Liver (tissue), 9 donors: Measurements from ENCODE around the gene ENTPD8. TPM values are rescaled to one million over a fixed set of nuclear protein-coding genes. Genes with fewer than 3 reads are reported as not detected.

ENCODE experiments used
- DNase-seq: peaks from one replicate; pipeline ENCODE4 v3.0.0-alpha.2; 2017; ENCODE audit warnings: low spot score
- H3K27ac ChIP-seq, 2 donors: one replicate each; pipeline ENCODE4 v1.7.0; 2013; ENCODE audit warnings: inconsistent platforms in 2 of 2, low read length in 2 of 2, control low read depth in 1 of 2, low read depth in 1 of 2, mild to moderate bottlenecking in 1 of 2
- H3K27me3 ChIP-seq, 4 donors: one replicate each; pipeline versions ENCODE4 v1.6.1 to v1.7.0; 2013; ENCODE audit warnings: low read length in 3 of 4, inconsistent platforms in 1 of 4, mild to moderate bottlenecking in 1 of 4, moderate library complexity in 1 of 4; ENCODE audit not compliant: control insufficient read depth in 4 of 4, insufficient read depth in 4 of 4
- H3K36me3 ChIP-seq, 4 donors: one replicate each; pipeline versions ENCODE4 v1.6.1 to v1.7.0; 2013; ENCODE audit warnings: low read length in 3 of 4, mild to moderate bottlenecking in 3 of 4, low read depth in 1 of 4, moderate library complexity in 1 of 4; ENCODE audit not compliant: control insufficient read depth in 4 of 4, insufficient read depth in 3 of 4
- H3K4me1 ChIP-seq, 4 donors: one replicate each; pipeline versions ENCODE4 v1.6.1 to v1.7.0; 2013; ENCODE audit warnings: low read length in 3 of 4, mild to moderate bottlenecking in 3 of 4, moderate library complexity in 1 of 4; ENCODE audit not compliant: control insufficient read depth in 4 of 4, insufficient read depth in 4 of 4
- H3K4me3 ChIP-seq, 3 donors: one replicate each; pipeline versions ENCODE4 v1.6.1 to v1.7.0; 2013; ENCODE audit warnings: low read length in 3 of 3, control low read depth in 1 of 3, low read depth in 1 of 3, mild to moderate bottlenecking in 1 of 3
- H3K9ac ChIP-seq, 2 donors: one replicate each; pipeline ENCODE4 v1.7.0; 2013; ENCODE audit warnings: low read length in 2 of 2, mild to moderate bottlenecking in 2 of 2, moderate library complexity in 2 of 2, control low read depth in 1 of 2, low read depth in 1 of 2
- H3K9me3 ChIP-seq, 4 donors: one replicate each; pipeline versions ENCODE4 v1.6.1 to v1.7.0; 2013; ENCODE audit warnings: low read length in 3 of 4; ENCODE audit not compliant: control insufficient read depth in 4 of 4
- EGR1 ChIP-seq, 2 donors: IDR thresholded peaks; 2 replicates each; pipeline ENCODE4 v1.6.1; 2016 to 2018; ENCODE audit warnings: antibody characterized with exemption in 2 of 2, low read depth in 2 of 2
- FOXA1 ChIP-seq: IDR thresholded peaks from 2 replicates; pipeline ENCODE4 v1.6.1; 2016; ENCODE audit warnings: antibody characterized with exemption
- FOXA2 ChIP-seq: IDR thresholded peaks from 2 replicates; pipeline ENCODE4 v1.6.1; 2016; ENCODE audit warnings: antibody characterized with exemption
- GABPA ChIP-seq, 2 donors: IDR thresholded peaks in 1 of 2; conservative IDR thresholded peaks in 1 of 2; 2 replicates each; pipeline ENCODE4 v1.6.1; 2016; ENCODE audit warnings: antibody characterized with exemption in 2 of 2, mild to moderate bottlenecking in 1 of 2, moderate library complexity in 1 of 2
- HNF4A ChIP-seq, 2 donors: conservative IDR thresholded peaks; 2 replicates each; pipeline ENCODE4 v1.6.1; 2016; ENCODE audit warnings: antibody characterized with exemption in 2 of 2, mild to moderate bottlenecking in 2 of 2
- HNF4G ChIP-seq: IDR thresholded peaks from 2 replicates; pipeline ENCODE4 v1.6.1; 2016; ENCODE audit warnings: antibody characterized with exemption
- JUND ChIP-seq, 2 donors: IDR thresholded peaks; 2 replicates each; pipeline ENCODE4 v1.6.1; 2016; ENCODE audit warnings: antibody characterized with exemption in 2 of 2
- NR2F2 ChIP-seq: IDR thresholded peaks from 2 replicates; pipeline ENCODE4 v1.6.1; 2016; ENCODE audit warnings: antibody characterized with exemption
- RAD21 ChIP-seq, 2 donors: IDR thresholded peaks; 2 replicates each; pipeline ENCODE4 v1.6.1; 2016; ENCODE audit warnings: antibody characterized with exemption in 2 of 2, mild to moderate bottlenecking in 2 of 2
- RXRA ChIP-seq, 2 donors: IDR thresholded peaks; 2 replicates each; pipeline ENCODE4 v1.6.1; 2017 to 2018; ENCODE audit warnings: antibody characterized with exemption in 2 of 2, mild to moderate bottlenecking in 1 of 2
- SP1 ChIP-seq: IDR thresholded peaks from 2 replicates; pipeline ENCODE4 v1.6.1; 2018; ENCODE audit warnings: antibody characterized with exemption, mild to moderate bottlenecking
- TAF1 ChIP-seq: conservative IDR thresholded peaks from 2 replicates; pipeline ENCODE4 v1.6.1; 2016; ENCODE audit warnings: antibody characterized with exemption, mild to moderate bottlenecking
- YY1 ChIP-seq: IDR thresholded peaks from 2 replicates; pipeline ENCODE4 v1.6.1; 2016; ENCODE audit warnings: antibody characterized with exemption, mild to moderate bottlenecking
- WGBS: extraction: QIAGEN DNeasy Blood & Tissue Kit; methylation state at CpG from one replicate; pipeline ENCODE4 v1.1.7; 2013; 5-methylcytosine and 5-hydroxymethylcytosine counted together
- polyA plus RNA-seq, 2 donors: library from polyadenylated mRNA; stranded (reverse) in 1 of 2; unstranded in 1 of 2; fragments of 200-250 nt in 1 of 2; fragments of >200 nt in 1 of 2; fragmentation: Nextera tagmentation in 1 of 2; extraction: Ambion mirVana in 1 of 2; gene quantifications; one replicate each; pipeline versions ENCODE4 v1.2.1 to v1.2.3, GENCODE V29; 2013 to 2015
- total RNA-seq, 2 donors: library from RNA; depleted of rRNA; stranded (reverse); fragments of >200 nt; gene quantifications; one replicate each; pipeline ENCODE4 v1.2.3, GENCODE V29; 2014
- TF ChIP-seq, protein P1 (sequence below): IDR thresholded peaks from 2 replicates; pipeline ENCODE4 v1.6.1; 2016; ENCODE audit warnings: antibody characterized with exemption
- TF ChIP-seq, protein P2 (sequence below): IDR thresholded peaks from 2 replicates; pipeline ENCODE4 v1.6.1; 2016; ENCODE audit warnings: antibody characterized with exemption
- TF ChIP-seq, protein P3 (sequence below): IDR thresholded peaks from 2 replicates; pipeline ENCODE4 v1.6.1; 2016; ENCODE audit warnings: antibody characterized with exemption
- TF ChIP-seq, protein P4 (sequence below): fragments of 150-350 bp; IDR thresholded peaks from 2 replicates; pipeline ENCODE4 v1.5.1; 2017; ENCODE audit warnings: improper control_type of control experiment, low read depth, low read length; ENCODE audit not compliant: missing input control
- TF ChIP-seq, protein P5 (sequence below): IDR thresholded peaks from 2 replicates; pipeline ENCODE4 v1.6.1; 2016; ENCODE audit warnings: antibody characterized with exemption, mild to moderate bottlenecking
- donor health status: healthy.
- donor health status: healthy.
- donor health status: healthy.
- donor health status: healthy.
- donor health status: healthy.

The ENTPD8 gene
- total and polyA plus RNA-seq, 4 donors, result 1.6 to 6.2 (median 4.9) TPM

DNA sequence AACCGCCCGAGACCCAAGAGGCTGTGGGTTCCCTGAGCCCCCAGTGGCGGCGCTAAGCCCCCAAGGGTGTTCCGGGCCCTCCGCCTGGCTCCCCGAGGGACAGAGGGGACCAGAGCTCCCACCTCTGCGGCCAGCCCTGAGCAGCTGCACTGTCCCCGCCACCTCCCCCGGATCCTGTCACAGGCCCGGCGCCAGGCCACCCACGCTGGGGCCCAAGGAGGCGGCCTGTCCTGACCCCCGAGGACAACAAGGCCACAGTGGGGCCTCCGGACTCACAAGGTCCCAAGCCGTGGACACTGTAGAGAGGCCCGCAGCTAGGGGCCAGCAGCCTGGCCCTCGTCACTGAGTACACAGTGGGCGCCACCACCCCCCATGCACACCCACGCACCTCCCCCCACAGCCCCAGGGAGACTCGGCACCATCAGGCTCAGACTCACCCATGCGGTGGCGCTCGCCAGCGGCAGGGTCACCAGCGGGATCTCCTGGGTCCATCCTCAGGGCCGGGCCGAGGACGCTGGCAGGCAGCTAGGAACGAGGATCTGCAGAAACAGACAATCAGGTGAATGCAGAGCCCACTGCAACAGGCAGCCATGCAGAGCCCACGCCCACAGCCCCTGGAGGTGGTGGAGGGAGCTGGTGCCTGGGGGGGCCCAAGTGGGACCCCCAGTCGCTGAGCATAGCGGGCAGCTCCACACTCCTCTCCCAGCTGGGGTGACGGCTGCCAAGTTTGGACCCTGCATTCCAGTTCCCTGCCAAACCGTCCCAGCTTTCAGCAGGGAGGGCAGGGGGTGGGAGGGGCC is 46.1 kb downstream of the ENTPD8 start:
- no peaks in the 10 kb centered on the region for H3K27me3 ChIP-seq
- WGBS, result 94% methylated on average over 36 of the region's 36 CpGs
- no peak overlapping the region for H3K9ac ChIP-seq
- H3K36me3 ChIP-seq, result peaks cover 0 to 5% (median 1%) of the 10 kb centered on the region in 4 donors
- H3K4me1 ChIP-seq, result peaks cover 0 to 6% (median 3%) of the 10 kb centered on the region in 4 donors
- no peak for DNase-seq
- H3K27ac ChIP-seq, result no peak overlapping the region
- H3K4me3 ChIP-seq, result no peak overlapping the region
- TF ChIP-seq EGR1 (IDR thresholded peaks at IDR 0.05; ENCODE audit: low read depth in 2 of 2), result no peak
- no peaks in the 10 kb centered on the region for H3K9me3 ChIP-seq

DNA sequence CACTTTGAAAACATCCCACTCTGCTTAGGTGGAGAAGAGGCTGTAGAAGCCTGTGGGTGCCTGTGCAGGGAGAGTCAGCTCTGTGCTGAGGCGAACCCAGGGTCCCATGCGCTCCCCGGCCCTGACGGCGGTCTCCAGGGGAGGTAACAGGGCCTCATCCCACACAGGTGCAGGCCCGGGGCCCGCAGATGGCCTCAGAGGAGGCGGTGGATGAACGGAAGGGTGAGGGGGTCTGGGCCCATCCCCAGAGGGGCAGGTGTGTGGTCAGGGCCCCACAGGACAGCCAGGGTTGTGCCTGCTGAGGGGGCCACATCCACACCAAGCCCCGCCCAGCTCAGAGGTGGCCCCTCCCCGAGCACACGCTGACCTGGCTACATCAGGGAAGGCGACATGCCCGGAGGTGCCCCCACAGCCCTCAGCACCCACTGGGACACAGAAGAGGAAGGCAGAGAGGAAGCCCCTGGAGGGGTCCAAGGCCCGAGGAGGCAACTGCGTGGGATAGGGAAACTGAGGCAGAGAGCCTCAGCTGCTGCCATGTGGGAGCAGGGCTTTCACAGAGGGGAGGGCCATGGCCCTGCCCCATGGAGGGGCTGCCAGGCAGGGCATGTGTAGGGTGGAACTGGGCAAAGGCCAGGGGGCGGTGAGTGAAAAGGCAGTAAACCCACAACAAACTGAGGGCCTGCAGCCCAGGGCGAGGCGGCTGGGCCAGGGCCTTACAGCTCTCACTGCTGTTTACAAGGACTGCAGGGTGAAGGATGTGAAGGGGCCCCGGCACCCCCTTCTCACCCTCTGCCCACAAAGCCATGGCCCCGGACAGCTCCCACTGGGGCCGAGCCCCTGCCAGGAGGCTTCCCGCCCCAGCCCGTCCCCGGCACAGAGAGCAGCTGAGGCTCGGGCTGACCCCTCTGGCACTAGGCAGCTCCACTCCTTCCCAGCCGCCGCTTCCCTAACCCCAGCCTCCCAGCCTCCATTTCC is 47.7 kb downstream of the ENTPD8 start:
- Histone ChIP-seq H3K4me3 (no peak overlapping the region), H3K27me3 (no peaks in the 10 kb centered on the region), H3K9me3 (no peaks in the 10 kb centered on the region), H3K27ac (no peak overlapping the region), H3K4me1 (no peaks in the 10 kb centered on the region), H3K9ac (no peak overlapping the region), H3K36me3 (peaks cover 0 to 5% (median 1%) of the 10 kb centered on the region in 4 donors)
- TF ChIP-seq JUND (IDR thresholded peaks at IDR 0.05) (no peak), GABPA (IDR thresholded peaks at IDR 0.05 in 1 of 2, conservative IDR thresholded peaks at IDR 0.05 in 1 of 2) (no peak), SP1 (no peak), TAF1 (no peak), HNF4G (no peak), FOXA2 (no peak), HNF4A (conservative IDR thresholded peaks at IDR 0.05) (no peak), EGR1 (IDR thresholded peaks at IDR 0.05; ENCODE audit: low read depth in 2 of 2) (no peak), NR2F2 (no peak), YY1 (no peak), RAD21 (IDR thresholded peaks at IDR 0.05) (no peak), FOXA1 (no peak), RXRA (IDR thresholded peaks at IDR 0.05) (no peak)
- TF ChIP-seq, protein P1, sequence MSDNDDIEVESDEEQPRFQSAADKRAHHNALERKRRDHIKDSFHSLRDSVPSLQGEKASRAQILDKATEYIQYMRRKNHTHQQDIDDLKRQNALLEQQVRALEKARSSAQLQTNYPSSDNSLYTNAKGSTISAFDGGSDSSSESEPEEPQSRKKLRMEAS, result no peak
- TF ChIP-seq, protein P2, sequence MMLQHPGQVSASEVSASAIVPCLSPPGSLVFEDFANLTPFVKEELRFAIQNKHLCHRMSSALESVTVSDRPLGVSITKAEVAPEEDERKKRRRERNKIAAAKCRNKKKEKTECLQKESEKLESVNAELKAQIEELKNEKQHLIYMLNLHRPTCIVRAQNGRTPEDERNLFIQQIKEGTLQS, result no peak
- TF ChIP-seq, protein P3, sequence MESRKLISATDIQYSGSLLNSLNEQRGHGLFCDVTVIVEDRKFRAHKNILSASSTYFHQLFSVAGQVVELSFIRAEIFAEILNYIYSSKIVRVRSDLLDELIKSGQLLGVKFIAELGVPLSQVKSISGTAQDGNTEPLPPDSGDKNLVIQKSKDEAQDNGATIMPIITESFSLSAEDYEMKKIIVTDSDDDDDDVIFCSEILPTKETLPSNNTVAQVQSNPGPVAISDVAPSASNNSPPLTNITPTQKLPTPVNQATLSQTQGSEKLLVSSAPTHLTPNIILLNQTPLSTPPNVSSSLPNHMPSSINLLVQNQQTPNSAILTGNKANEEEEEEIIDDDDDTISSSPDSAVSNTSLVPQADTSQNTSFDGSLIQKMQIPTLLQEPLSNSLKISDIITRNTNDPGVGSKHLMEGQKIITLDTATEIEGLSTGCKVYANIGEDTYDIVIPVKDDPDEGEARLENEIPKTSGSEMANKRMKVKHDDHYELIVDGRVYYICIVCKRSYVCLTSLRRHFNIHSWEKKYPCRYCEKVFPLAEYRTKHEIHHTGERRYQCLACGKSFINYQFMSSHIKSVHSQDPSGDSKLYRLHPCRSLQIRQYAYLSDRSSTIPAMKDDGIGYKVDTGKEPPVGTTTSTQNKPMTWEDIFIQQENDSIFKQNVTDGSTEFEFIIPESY, result no peak
- TF ChIP-seq, protein P4, sequence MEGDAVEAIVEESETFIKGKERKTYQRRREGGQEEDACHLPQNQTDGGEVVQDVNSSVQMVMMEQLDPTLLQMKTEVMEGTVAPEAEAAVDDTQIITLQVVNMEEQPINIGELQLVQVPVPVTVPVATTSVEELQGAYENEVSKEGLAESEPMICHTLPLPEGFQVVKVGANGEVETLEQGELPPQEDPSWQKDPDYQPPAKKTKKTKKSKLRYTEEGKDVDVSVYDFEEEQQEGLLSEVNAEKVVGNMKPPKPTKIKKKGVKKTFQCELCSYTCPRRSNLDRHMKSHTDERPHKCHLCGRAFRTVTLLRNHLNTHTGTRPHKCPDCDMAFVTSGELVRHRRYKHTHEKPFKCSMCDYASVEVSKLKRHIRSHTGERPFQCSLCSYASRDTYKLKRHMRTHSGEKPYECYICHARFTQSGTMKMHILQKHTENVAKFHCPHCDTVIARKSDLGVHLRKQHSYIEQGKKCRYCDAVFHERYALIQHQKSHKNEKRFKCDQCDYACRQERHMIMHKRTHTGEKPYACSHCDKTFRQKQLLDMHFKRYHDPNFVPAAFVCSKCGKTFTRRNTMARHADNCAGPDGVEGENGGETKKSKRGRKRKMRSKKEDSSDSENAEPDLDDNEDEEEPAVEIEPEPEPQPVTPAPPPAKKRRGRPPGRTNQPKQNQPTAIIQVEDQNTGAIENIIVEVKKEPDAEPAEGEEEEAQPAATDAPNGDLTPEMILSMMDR, result no peak
- TF ChIP-seq, protein P5, sequence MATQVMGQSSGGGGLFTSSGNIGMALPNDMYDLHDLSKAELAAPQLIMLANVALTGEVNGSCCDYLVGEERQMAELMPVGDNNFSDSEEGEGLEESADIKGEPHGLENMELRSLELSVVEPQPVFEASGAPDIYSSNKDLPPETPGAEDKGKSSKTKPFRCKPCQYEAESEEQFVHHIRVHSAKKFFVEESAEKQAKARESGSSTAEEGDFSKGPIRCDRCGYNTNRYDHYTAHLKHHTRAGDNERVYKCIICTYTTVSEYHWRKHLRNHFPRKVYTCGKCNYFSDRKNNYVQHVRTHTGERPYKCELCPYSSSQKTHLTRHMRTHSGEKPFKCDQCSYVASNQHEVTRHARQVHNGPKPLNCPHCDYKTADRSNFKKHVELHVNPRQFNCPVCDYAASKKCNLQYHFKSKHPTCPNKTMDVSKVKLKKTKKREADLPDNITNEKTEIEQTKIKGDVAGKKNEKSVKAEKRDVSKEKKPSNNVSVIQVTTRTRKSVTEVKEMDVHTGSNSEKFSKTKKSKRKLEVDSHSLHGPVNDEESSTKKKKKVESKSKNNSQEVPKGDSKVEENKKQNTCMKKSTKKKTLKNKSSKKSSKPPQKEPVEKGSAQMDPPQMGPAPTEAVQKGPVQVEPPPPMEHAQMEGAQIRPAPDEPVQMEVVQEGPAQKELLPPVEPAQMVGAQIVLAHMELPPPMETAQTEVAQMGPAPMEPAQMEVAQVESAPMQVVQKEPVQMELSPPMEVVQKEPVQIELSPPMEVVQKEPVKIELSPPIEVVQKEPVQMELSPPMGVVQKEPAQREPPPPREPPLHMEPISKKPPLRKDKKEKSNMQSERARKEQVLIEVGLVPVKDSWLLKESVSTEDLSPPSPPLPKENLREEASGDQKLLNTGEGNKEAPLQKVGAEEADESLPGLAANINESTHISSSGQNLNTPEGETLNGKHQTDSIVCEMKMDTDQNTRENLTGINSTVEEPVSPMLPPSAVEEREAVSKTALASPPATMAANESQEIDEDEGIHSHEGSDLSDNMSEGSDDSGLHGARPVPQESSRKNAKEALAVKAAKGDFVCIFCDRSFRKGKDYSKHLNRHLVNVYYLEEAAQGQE, result no peak
- no peak for DNase-seq
- WGBS, result 97% methylated on average over 28 of the region's 28 CpGs
